Left renal cortex interstitium (tissue), 4 donors: ENCODE data around the gene PCSK4. TPM values are rescaled to one million over a fixed set of nuclear protein-coding genes. Genes with fewer than 3 reads are reported as not detected.
"Not testable (repeated sequence)": the region's sequence is repeated elsewhere in the genome, so short reads cannot be mapped to it uniquely, and the experiment has no call there.

Experiments
- DNase-seq, 4 donors: peaks; one replicate each; pipeline ENCODE4 v3.0.0-alpha.2; 2013; ENCODE audit warnings: low read depth in 4 of 4, low spot score in 2 of 4, missing footprints in 1 of 4
- polyA plus RNA-seq, 4 donors: library from polyadenylated mRNA; unstranded; fragments of 120-200 nt; gene quantifications; one replicate each; pipeline ENCODE4 v1.2.1, GENCODE V29; 2013; ENCODE audit not compliant: insufficient read length in 4 of 4

PCSK4 gene
- polyA plus RNA-seq, 4 donors: 3.5 to 11.6 (median 7.4) TPM

GRCh38 chr19:1505991-1506881 lies 16.1 kb upstream of the PCSK4 start:
- no peak for DNase-seq

GRCh38 chr19:1505012-1505411 lies 14.9 kb upstream of the PCSK4 start:
- no peak for DNase-seq

GRCh38 chr19:1503925-1504773 lies 14.0 kb upstream of the PCSK4 start:
- no peak for DNase-seq

GRCh38 chr19:1503089-1503924 lies 13.2 kb upstream of the PCSK4 start:
- DNase-seq: no peak

- no peak for DNase-seq
These were observed 12.4 kb upstream of the PCSK4 start for GRCh38 chr19:1502433-1503088.

- no peak for DNase-seq
These were observed 11.0 kb upstream of the PCSK4 start for GRCh38 chr19:1501200-1501595.

- not testable (repeated sequence) for DNase-seq
These were observed 9.1 kb upstream of the PCSK4 start for GRCh38 chr19:1499231-1499630.

- DNase-seq: no peak
These were observed 7.6 kb upstream of the PCSK4 start for GRCh38 chr19:1497578-1498235.

GRCh38 chr19:1496714-1497577 lies 6.8 kb upstream of the PCSK4 start:
- no peak for DNase-seq

- no peak for DNase-seq
These were observed 5.9 kb upstream of the PCSK4 start for GRCh38 chr19:1495799-1496713.

- DNase-seq: no peak
These were observed 5.1 kb upstream of the PCSK4 start for GRCh38 chr19:1495051-1495798.

GRCh38 chr19:1494115-1494815 lies 4.1 kb upstream of the PCSK4 start:
- no peak for DNase-seq

GRCh38 chr19:1492474-1493006 lies 2.4 kb upstream of the PCSK4 start:
- DNase-seq: no peak

- no peak for DNase-seq
These were observed 1.7 kb upstream of the PCSK4 start for GRCh38 chr19:1491849-1492170.

- no peak for DNase-seq
These were observed 1.1 kb upstream of the PCSK4 start, which contains the start of gene REEP6 for GRCh38 chr19:1491114-1491848. Gene REEP6 (plus strand): TSS chr19:1491181. CDS start chr19:1491270, 89 bp downstream.
